H9 (cell line): ENCODE data around the gene ANKS1B. TPM values are rescaled to one million over a fixed set of nuclear protein-coding genes. Genes with fewer than 3 reads are reported as not detected.

ENCODE experiments used
- DNase-seq: peaks from one replicate; pipeline ENCODE4 v3.0.0-alpha.2; 2017
- H2AFZ ChIP-seq: one replicate; pipeline ENCODE4 v1.6.1; 2013; ENCODE audit warnings: mild to moderate bottlenecking, low read length, control low read depth, moderate library complexity
- H2AK5ac ChIP-seq: 2 replicates; pipeline ENCODE4 v1.6.1; 2013; ENCODE audit warnings: low read length, control low read depth, mixed read lengths; ENCODE audit not compliant: insufficient read length
- H2BK120ac ChIP-seq: one replicate; pipeline ENCODE4 v1.6.1; 2013; ENCODE audit warnings: low read depth, mild to moderate bottlenecking, low read length, control low read depth, inconsistent platforms; ENCODE audit not compliant: poor library complexity, severe bottlenecking
- H2BK12ac ChIP-seq: 2 replicates; pipeline ENCODE4 v1.6.1; 2013; ENCODE audit warnings: low read length, control low read depth, mixed read lengths, low read depth; ENCODE audit not compliant: insufficient read length
- H2BK15ac ChIP-seq: 2 replicates; pipeline ENCODE4 v1.6.1; 2013; ENCODE audit warnings: low read depth, low read length, control low read depth
- H2BK20ac ChIP-seq: one replicate; pipeline ENCODE4 v1.6.1; 2013; ENCODE audit warnings: low read depth, mild to moderate bottlenecking, low read length, control low read depth, inconsistent platforms; ENCODE audit not compliant: poor library complexity, severe bottlenecking
- H2BK5ac ChIP-seq: 2 replicates; pipeline ENCODE4 v1.6.1; 2013; ENCODE audit warnings: low read length, control low read depth, mixed read lengths; ENCODE audit not compliant: insufficient read length
- H3K14ac ChIP-seq: 2 replicates; pipeline ENCODE4 v1.6.1; 2013; ENCODE audit warnings: low read length, control low read depth; ENCODE audit not compliant: insufficient read depth
- H3K18ac ChIP-seq: 2 replicates; pipeline ENCODE4 v1.6.1; 2013; ENCODE audit warnings: low read depth, mild to moderate bottlenecking, mixed read lengths, low read length, control low read depth; ENCODE audit not compliant: insufficient read length
- H3K23ac ChIP-seq: 2 replicates; pipeline ENCODE4 v1.6.1; 2013; ENCODE audit warnings: low read length, control low read depth, mixed read lengths, low read depth; ENCODE audit not compliant: insufficient read length
- H3K23me2 ChIP-seq: 2 replicates; pipeline ENCODE4 v1.6.1; 2013; ENCODE audit warnings: low read depth, mild to moderate bottlenecking, mixed read lengths, low read length, control low read depth; ENCODE audit not compliant: insufficient read length, poor library complexity, severe bottlenecking
- H3K27ac ChIP-seq: 2 replicates; pipeline ENCODE4 v1.5.1; 2013; ENCODE audit warnings: low read length, control low read depth, mixed read lengths, low read depth; ENCODE audit not compliant: insufficient read length
- H3K27me3 ChIP-seq: 2 replicates; pipeline ENCODE4 v1.6.1; 2013; ENCODE audit warnings: low read length, control low read depth, inconsistent platforms; ENCODE audit not compliant: insufficient read depth
- H3K4ac ChIP-seq: 2 replicates; pipeline ENCODE4 v1.6.1; 2013; ENCODE audit warnings: low read depth, mild to moderate bottlenecking, control low read depth, inconsistent platforms, low read length, moderate library complexity
- H3K4me1 ChIP-seq: 2 replicates; pipeline ENCODE4 v1.6.1; 2013; ENCODE audit warnings: low read length, control low read depth, inconsistent platforms; ENCODE audit not compliant: insufficient read depth
- H3K4me2 ChIP-seq: 2 replicates; pipeline ENCODE4 v1.6.1; 2013; ENCODE audit warnings: low read length, control low read depth, mixed read lengths; ENCODE audit not compliant: insufficient read length, insufficient read depth
- H3K56ac ChIP-seq: 2 replicates; pipeline ENCODE4 v1.6.1; 2013; ENCODE audit warnings: low read depth, mild to moderate bottlenecking, mixed read lengths, low read length, control low read depth; ENCODE audit not compliant: insufficient read length
- H3K79me1 ChIP-seq: 2 replicates; pipeline ENCODE4 v1.6.1; 2013; ENCODE audit warnings: low read depth, mild to moderate bottlenecking, moderate library complexity, low read length, control low read depth, inconsistent platforms; ENCODE audit not compliant: insufficient read depth, poor library complexity, severe bottlenecking
- H3K79me2 ChIP-seq: 2 replicates; pipeline ENCODE4 v1.6.1; 2013; ENCODE audit warnings: low read length, control low read depth, inconsistent platforms; ENCODE audit not compliant: insufficient read depth
- H3K9ac ChIP-seq: 2 replicates; pipeline ENCODE4 v1.6.1; 2013; ENCODE audit warnings: low read length, control low read depth, mixed read lengths; ENCODE audit not compliant: insufficient read length; ENCODE audit errors: extremely low read depth
- H3K9me3 ChIP-seq: one replicate; pipeline ENCODE4 v1.6.1; 2013; ENCODE audit warnings: low read depth, low read length, inconsistent platforms; ENCODE audit not compliant: control insufficient read depth
- H3T11ph ChIP-seq: one replicate; pipeline ENCODE4 v1.6.1; 2013; ENCODE audit warnings: mild to moderate bottlenecking, low read length, control low read depth, inconsistent platforms
- H4K20me1 ChIP-seq: one replicate; pipeline ENCODE4 v1.6.1; 2013; ENCODE audit not compliant: control insufficient read depth, insufficient read length, insufficient read depth
- H4K5ac ChIP-seq: 2 replicates; pipeline ENCODE4 v1.6.1; 2013; ENCODE audit warnings: low read depth, mild to moderate bottlenecking, mixed read lengths, low read length, control low read depth; ENCODE audit not compliant: insufficient read length
- H4K8ac ChIP-seq: replicated peaks from 2 replicates; pipeline ENCODE4 v1.6.1; 2013; ENCODE audit warnings: low read length, control low read depth, mixed read lengths, low read depth; ENCODE audit not compliant: insufficient read length
- H4K91ac ChIP-seq: 2 replicates; pipeline ENCODE4 v1.6.1; 2013; ENCODE audit warnings: low read depth, mild to moderate bottlenecking, moderate library complexity, mixed read lengths, low read length, control low read depth; ENCODE audit not compliant: insufficient read length
- H3K27ac Mint-ChIP-seq, 3 experiments: 2 replicates in 2 of 3; 3 replicates in 1 of 3; pipeline ENCODE4 v1.8.0; 2020 to 2021; ENCODE audit warnings: mixed read lengths in 3 of 3, mild to moderate bottlenecking in 1 of 3, moderate library complexity in 1 of 3
- H3K27me3 Mint-ChIP-seq: 2 replicates; pipeline ENCODE4 v1.8.0; 2021; ENCODE audit warnings: low read depth, mild to moderate bottlenecking, moderate library complexity, mixed read lengths
- H3K36me3 Mint-ChIP-seq, 3 experiments: 2 replicates in 2 of 3; 3 replicates in 1 of 3; pipeline ENCODE4 v1.8.0; 2020 to 2021; ENCODE audit warnings: low read depth in 3 of 3, mixed read lengths in 3 of 3; ENCODE audit not compliant: insufficient read depth in 1 of 3
- H3K4me1 Mint-ChIP-seq, 2 experiments: 2 replicates each; pipeline ENCODE4 v1.8.0; 2020; ENCODE audit warnings: mixed read lengths in 2 of 2
- H3K4me3 Mint-ChIP-seq, 2 experiments: 2 replicates in 1 of 2; 3 replicates in 1 of 2; pipeline ENCODE4 v1.8.0; 2020 to 2021; ENCODE audit warnings: mild to moderate bottlenecking in 2 of 2, mixed read lengths in 2 of 2, moderate library complexity in 1 of 2
- H3K9me3 Mint-ChIP-seq, 2 experiments: 2 replicates in 1 of 2; 3 replicates in 1 of 2; pipeline ENCODE4 v1.8.0; 2020; ENCODE audit warnings: mild to moderate bottlenecking in 2 of 2, mixed read lengths in 2 of 2, moderate library complexity in 1 of 2
- WGBS: extraction: QIAGEN DNeasy Blood & Tissue Kit; methylation state at CpG from one replicate; pipeline ENCODE4 v1.1.7; 2013; ENCODE audit warnings: missing lambda C conversion rate, low lambda C conversion rate, mixed read lengths; ENCODE audit not compliant: insufficient read length; ENCODE audit errors: extremely low coverage; 5-methylcytosine and 5-hydroxymethylcytosine counted together
- total RNA-seq: library from RNA; stranded (reverse); gene quantifications from 2 replicates; pipeline ENCODE4 v1.2.1, GENCODE V29; 2021
- TF ChIP-seq, protein P1 (sequence below): fragments of 200-600 bp; sonication (generic); conservative IDR thresholded peaks from 3 replicates; pipeline ENCODE4 v1.8.0; 2021; ENCODE audit warnings: antibody characterized with exemption, mild to moderate bottlenecking

ANKS1B gene
- total RNA-seq, 1 experiment from 2014 or later, result 4.1 TPM

GRCh38 chr12:99549196-99549595 is 435.5 kb downstream of the ANKS1B start:
- H3K14ac ChIP-seq, result no peak overlapping the region
- WGBS, result no CpG with 5 or more reads among the region's 1 CpG
- no peaks in the 10 kb centered on the region for H3K23me2 ChIP-seq
- no peaks in the 10 kb centered on the region for H3K79me1 ChIP-seq
- H3K18ac ChIP-seq, result no peak overlapping the region
- no peak overlapping the region for H3K27ac ChIP-seq
- no peak overlapping the region for H3K9ac ChIP-seq
- Mint-ChIP-seq H3K36me3 (no peaks in the 10 kb centered on the region), H3K27ac (no peak overlapping the region; a peak in 1 of 7 replicates), H3K4me1 (peaks cover 12 to 15% of the 10 kb centered on the region in 2 experiments), H3K9me3 (no peaks in the 10 kb centered on the region), H3K27me3 (no peaks in the 10 kb centered on the region), H3K4me3 (no peak overlapping the region)
- no peak overlapping the region for H3K4ac ChIP-seq
- no peak for DNase-seq
- H3K27me3 ChIP-seq, result no peaks in the 10 kb centered on the region
- no peaks in the 10 kb centered on the region for H4K20me1 ChIP-seq
- H3K23ac ChIP-seq, result no peak overlapping the region
- no peaks in the 10 kb centered on the region for H3K79me2 ChIP-seq
- H4K8ac ChIP-seq, result no peak overlapping the region
- H3K4me2 ChIP-seq, result no peak overlapping the region
- no peak overlapping the region for H2BK15ac ChIP-seq
- no peak overlapping the region for H2AK5ac ChIP-seq
- H3K9me3 ChIP-seq, result no peaks in the 10 kb centered on the region
- H4K5ac ChIP-seq, result no peak overlapping the region
- H2BK120ac ChIP-seq, result no peak overlapping the region
- H2AFZ ChIP-seq, result no peak overlapping the region
- no peaks in the 10 kb centered on the region for H3K4me1 ChIP-seq
- no peak overlapping the region for H2BK12ac ChIP-seq
- H3T11ph ChIP-seq, result no peak overlapping the region
- TF ChIP-seq, protein P1, sequence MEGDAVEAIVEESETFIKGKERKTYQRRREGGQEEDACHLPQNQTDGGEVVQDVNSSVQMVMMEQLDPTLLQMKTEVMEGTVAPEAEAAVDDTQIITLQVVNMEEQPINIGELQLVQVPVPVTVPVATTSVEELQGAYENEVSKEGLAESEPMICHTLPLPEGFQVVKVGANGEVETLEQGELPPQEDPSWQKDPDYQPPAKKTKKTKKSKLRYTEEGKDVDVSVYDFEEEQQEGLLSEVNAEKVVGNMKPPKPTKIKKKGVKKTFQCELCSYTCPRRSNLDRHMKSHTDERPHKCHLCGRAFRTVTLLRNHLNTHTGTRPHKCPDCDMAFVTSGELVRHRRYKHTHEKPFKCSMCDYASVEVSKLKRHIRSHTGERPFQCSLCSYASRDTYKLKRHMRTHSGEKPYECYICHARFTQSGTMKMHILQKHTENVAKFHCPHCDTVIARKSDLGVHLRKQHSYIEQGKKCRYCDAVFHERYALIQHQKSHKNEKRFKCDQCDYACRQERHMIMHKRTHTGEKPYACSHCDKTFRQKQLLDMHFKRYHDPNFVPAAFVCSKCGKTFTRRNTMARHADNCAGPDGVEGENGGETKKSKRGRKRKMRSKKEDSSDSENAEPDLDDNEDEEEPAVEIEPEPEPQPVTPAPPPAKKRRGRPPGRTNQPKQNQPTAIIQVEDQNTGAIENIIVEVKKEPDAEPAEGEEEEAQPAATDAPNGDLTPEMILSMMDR, result no peak
- H3K56ac ChIP-seq, result no peak overlapping the region
- H4K91ac ChIP-seq, result no peak overlapping the region
- H2BK5ac ChIP-seq, result no peak overlapping the region
- H2BK20ac ChIP-seq, result no peak overlapping the region
